Cerebellar nuclear complex (tissue), 1 donor: Measurements from ENCODE around the gene NOTCH1.

Experiments used
- DNase-seq, 2 experiments: peaks; one replicate each; lab custom pipeline; 2025; lab: John Stamatoyannopoulos, UW

NOTCH1 gene

GRCh38 chr9:136516191-136516654 lies 29.6 kb downstream of the NOTCH1 start:
- no peak for DNase-seq

GRCh38 chr9:136515276-136515675 lies 30.6 kb downstream of the NOTCH1 start:
- DNase-seq = no peak

- no peak for DNase-seq
These were observed 31.7 kb downstream of the NOTCH1 start for GRCh38 chr9:136514022-136514714.

- no peak for DNase-seq
These were observed 32.7 kb downstream of the NOTCH1 start for GRCh38 chr9:136513191-136513590.

GRCh38 chr9:136512651-136513071 lies 33.2 kb downstream of the NOTCH1 start:
- DNase-seq = no peak

GRCh38 chr9:136511670-136512592 lies 33.9 kb downstream of the NOTCH1 start:
- DNase-seq = no peak

GRCh38 chr9:136511144-136511669 lies 34.6 kb downstream of the NOTCH1 start:
- no peak for DNase-seq

- DNase-seq = no peak
These were observed 35.3 kb downstream of the NOTCH1 start for GRCh38 chr9:136510561-136510960.

- DNase-seq = no peak
These were observed 36.3 kb downstream of the NOTCH1 start for GRCh38 chr9:136509549-136509948.

- no peak for DNase-seq
These were observed 36.9 kb downstream of the NOTCH1 start for GRCh38 chr9:136508729-136509500.

- no peak for DNase-seq
These were observed 37.9 kb downstream of the NOTCH1 start for GRCh38 chr9:136507992-136508375.

GRCh38 chr9:136507221-136507991 lies 38.4 kb downstream of the NOTCH1 start:
- no peak for DNase-seq

- DNase-seq = no peak
These were observed 39.4 kb downstream of the NOTCH1 start for GRCh38 chr9:136506425-136506824.

GRCh38 chr9:136505406-136506403 lies 40.1 kb downstream of the NOTCH1 start:
- no peak for DNase-seq

GRCh38 chr9:136504512-136505348 lies 41.1 kb downstream of the NOTCH1 start:
- DNase-seq = no peak

- DNase-seq = no peak
These were observed 42.8 kb downstream of the NOTCH1 start for GRCh38 chr9:136502940-136503550.

GRCh38 chr9:136502196-136502595 lies 43.7 kb downstream of the NOTCH1 start:
- DNase-seq = no peak

GRCh38 chr9:136501686-136502085 lies 44.2 kb downstream of the NOTCH1 start:
- no peak for DNase-seq
